ENCODE measurements around the gene OR10T2. TPM values are rescaled to one million over a fixed set of nuclear protein-coding genes. Genes with fewer than 3 reads are reported as not detected.
"Not testable (repeated sequence)": the region's sequence is repeated elsewhere in the genome, so short reads cannot be mapped to it uniquely, and the experiment has no call there.

The OR10T2 gene
- polyA plus RNA-seq, 1 donor from 2014 or later, result not detected

GRCh38 chr1:158353303-158354075 lies 45.8 kb downstream of the OR10T2 start, which contains the start of gene CD1E:
CD1E (plus strand) TSS chr1:158353894; CDS start chr1:158353989, 95 bp downstream.
- Histone ChIP-seq H3K27me3 (ENCODE audit: insufficient read depth, low read depth, low read length) (no peaks in the 10 kb centered on the region), H3K27ac (ENCODE audit: low read length) (no peak within 1 kb of the TSS), H4K20me1 (ENCODE audit: insufficient read depth) (no peaks in the 10 kb centered on the region), H3K36me3 (ENCODE audit: insufficient read depth, low read length) (no peaks in the 10 kb centered on the region), H3K4me3 (ENCODE audit: low read length) (no peak within 1 kb of the TSS), H2AFZ (ENCODE audit: low read depth, low read length) (no peak within 1 kb of the TSS), H3K9me2 (ENCODE audit: insufficient read depth, low read length) (no peaks in the 10 kb centered on the region), H3F3A (ENCODE audit: insufficient read depth, low read length, poor library complexity, severe bottlenecking) (no peaks in the 10 kb centered on the region), H3K9me3 (ENCODE audit: low read length) (no peaks in the 10 kb centered on the region), H3K4me2 (ENCODE audit: low read length) (no peak within 1 kb of the TSS), H3K79me2 (replicated peaks; ENCODE audit: insufficient read depth, low read length) (no peaks in the 10 kb centered on the region), H3K9ac (ENCODE audit: low read length) (no peak within 1 kb of the TSS)
- TF ChIP-seq REST (IDR thresholded peaks at IDR 0.05; ENCODE audit: borderline replicate concordance) (no peak), CTCF (IDR thresholded peaks at IDR 0.05; ENCODE audit: poor library complexity, severe bottlenecking) (no peak), MXI1 (conservative IDR thresholded peaks at IDR 0.05; ENCODE audit: poor library complexity, severe bottlenecking) (no peak), POLR2AphosphoS5 (IDR thresholded peaks at IDR 0.05) (no peak), EZH2 (IDR thresholded peaks at IDR 0.05; ENCODE audit: borderline replicate concordance, insufficient read depth, low read length, poor library complexity, severe bottlenecking) (no peak), EP300 (conservative IDR thresholded peaks at IDR 0.05; ENCODE audit: poor library complexity, severe bottlenecking) (no peak), RAD21 (conservative IDR thresholded peaks at IDR 0.05) (no peak), TAF1 (IDR thresholded peaks at IDR 0.05; ENCODE audit: low read depth) (no peak), SMC3 (conservative IDR thresholded peaks at IDR 0.05; ENCODE audit: poor library complexity) (no peak)

GRCh38 chr1:158348946-158349345 lies 50.3 kb downstream of the OR10T2 start:
- not testable (repeated sequence) for H3K79me2 ChIP-seq (replicated peaks; ENCODE audit: insufficient read depth, low read length); H3K4me3 ChIP-seq (ENCODE audit: low read length); H3K27me3 ChIP-seq (ENCODE audit: insufficient read depth, low read depth, low read length); H3K9me3 ChIP-seq (ENCODE audit: low read length); H3K4me2 ChIP-seq (ENCODE audit: low read length); H3K9me2 ChIP-seq (ENCODE audit: insufficient read depth, low read length); H4K20me1 ChIP-seq (ENCODE audit: insufficient read depth); H3F3A ChIP-seq (ENCODE audit: insufficient read depth, low read length, poor library complexity, severe bottlenecking); H3K36me3 ChIP-seq (ENCODE audit: insufficient read depth, low read length); H3K9ac ChIP-seq (ENCODE audit: low read length); H2AFZ ChIP-seq (ENCODE audit: low read depth, low read length); H3K27ac ChIP-seq (ENCODE audit: low read length)

Other genes with a start within 250 kb of the OR10T2 start
- 0.19 and 0.28 TPM in 2 replicates for gene CD1D, start 218.6 kb downstream of the OR10T2 start, polyA plus RNA-seq
- gene CD1A, start 145.0 kb downstream of the OR10T2 start, polyA plus RNA-seq, result not detected in 2 replicates
- not detected in 2 replicates for gene CD1C, start 109.5 kb downstream of the OR10T2 start, polyA plus RNA-seq
- gene CD1B, start 67.9 kb downstream of the OR10T2 start, polyA plus RNA-seq, result not detected in 2 replicates
- not detected in 2 replicates for gene CD1E, start 45.6 kb downstream of the OR10T2 start, polyA plus RNA-seq
- gene OR10K2, start 26.8 kb upstream of the OR10T2 start, polyA plus RNA-seq, result not detected in 2 replicates
- gene OR10K1, start 62.4 kb upstream of the OR10T2 start, polyA plus RNA-seq, result not detected in 2 replicates
- gene OR10R2, start 72.8 kb upstream of the OR10T2 start, polyA plus RNA-seq, result not detected in 2 replicates
- not detected in 2 replicates for gene OR6Y1, start 154.9 kb upstream of the OR10T2 start, polyA plus RNA-seq
- not detected in 2 replicates for gene OR6P1, start 171.1 kb upstream of the OR10T2 start, polyA plus RNA-seq
- not detected in 2 replicates for gene OR10X1, start 180.4 kb upstream of the OR10T2 start, polyA plus RNA-seq
- gene OR10Z1, start 205.8 kb upstream of the OR10T2 start, polyA plus RNA-seq, result not detected in 2 replicates

Measured in neural cell (in vitro differentiated cells).